ENCODE results near the gene MATN4. TPM values are rescaled to one million over a fixed set of nuclear protein-coding genes. Genes with fewer than 3 reads are reported as not detected.
A peak's percentile ranks its signal among the peaks of the same experiment; 100 is the strongest.

MATN4 gene
- total RNA-seq, 1 donor from 2014 or later = 0.64 TPM

DNA sequence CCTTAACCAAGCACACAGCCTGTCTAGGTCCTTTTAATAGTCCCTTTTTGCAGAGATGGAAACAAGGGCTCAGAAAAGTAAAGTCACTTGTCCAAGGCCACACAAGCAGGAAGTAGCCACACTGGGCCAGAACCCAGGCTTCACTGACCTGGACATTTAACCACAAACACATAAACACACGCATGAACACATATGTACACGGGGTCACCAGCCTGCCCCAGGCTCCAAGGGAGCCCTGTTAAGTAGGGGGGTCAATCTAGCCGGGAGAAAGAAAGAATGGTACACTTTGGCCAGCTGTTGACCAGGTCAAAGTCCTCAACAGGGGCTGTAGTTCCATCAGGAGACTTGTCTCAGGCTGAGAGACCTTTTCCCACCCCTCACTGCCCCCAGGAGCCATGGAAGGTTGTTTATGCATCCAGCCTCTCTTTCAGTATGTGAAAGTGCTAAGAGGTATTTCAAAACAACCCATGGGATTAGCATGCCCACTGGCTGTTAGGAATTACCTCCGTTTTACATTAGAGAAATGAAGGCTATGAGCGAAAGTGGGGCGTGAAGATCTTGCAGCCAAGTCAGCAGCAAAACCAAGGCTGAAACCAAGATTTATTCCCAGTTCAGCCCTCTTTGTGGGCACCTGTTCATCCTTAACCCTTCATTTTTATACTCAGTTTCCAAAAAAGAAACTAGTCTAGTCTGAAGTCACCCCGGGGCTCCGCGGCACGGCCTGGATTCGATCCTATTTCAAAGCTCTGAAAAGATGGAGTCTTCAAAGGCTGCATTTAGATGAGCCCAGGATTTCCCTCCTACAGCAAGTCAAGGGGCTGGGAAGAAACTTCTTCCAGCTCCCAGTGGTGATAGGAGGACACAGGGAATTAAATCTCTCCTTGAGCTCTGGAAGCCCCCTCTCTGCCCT is 30.3 kb upstream of the MATN4 start:
- H3K4me1 Mint-ChIP-seq (ENCODE audit: low read depth) = peaks cover 22% of the 10 kb centered on the region
- no peak overlapping the region for H3K27ac Mint-ChIP-seq
- H3K4me3 Mint-ChIP-seq (ENCODE audit: low read depth) = no peak overlapping the region
- H3K36me3 Mint-ChIP-seq (ENCODE audit: low read depth) = peaks cover 68% of the 10 kb centered on the region
- intact Hi-C loops (cut with micrococcal nuclease) = no loop called here
- no peaks in the 10 kb centered on the region for H3K27me3 Mint-ChIP-seq (ENCODE audit: low read depth)
- DNase-seq (ENCODE audit: low spot score) = no peak
- H3K9me3 Mint-ChIP-seq = no peaks in the 10 kb centered on the region

DNA sequence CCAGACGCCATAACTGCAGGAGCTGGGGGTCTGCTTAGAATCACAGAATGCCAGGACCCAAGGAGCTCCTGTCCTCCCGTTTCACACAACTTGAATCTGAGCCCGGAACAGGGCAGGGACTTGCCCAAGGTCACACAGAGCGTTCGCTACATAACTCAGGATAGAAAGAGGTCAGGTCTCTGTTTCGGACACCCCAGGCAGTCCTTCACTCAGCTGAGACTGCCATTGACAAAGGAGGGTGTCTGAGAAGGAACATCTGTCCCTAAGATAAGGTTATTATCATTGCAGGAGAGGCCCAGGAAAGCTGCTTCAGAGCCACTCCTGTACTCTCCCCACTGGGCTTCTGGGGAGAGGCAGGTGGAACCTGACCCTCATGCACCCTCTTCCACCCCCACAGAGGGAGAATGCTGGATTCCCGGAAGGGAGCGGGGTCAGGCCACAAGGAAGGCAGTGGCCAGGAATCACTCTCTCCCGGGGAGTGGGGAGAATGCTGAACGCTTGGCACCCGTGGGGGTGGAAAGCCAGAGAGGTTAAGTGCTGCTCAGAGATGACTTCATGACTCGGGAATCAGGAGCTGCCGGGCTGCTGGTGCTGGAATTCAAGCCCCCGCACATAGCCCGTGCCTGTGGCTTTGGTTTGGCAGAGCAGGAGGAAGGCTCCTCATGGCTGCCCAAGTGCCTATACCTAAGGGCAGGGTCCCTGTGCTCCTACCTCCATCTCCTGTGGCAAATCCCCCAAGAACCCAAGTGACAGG is 29.4 kb upstream of the MATN4 start:
- no peak for DNase-seq (ENCODE audit: low spot score)
- no peak overlapping the region for H3K27ac Mint-ChIP-seq
- peaks cover 70% of the 10 kb centered on the region for H3K36me3 Mint-ChIP-seq (ENCODE audit: low read depth)
- no peak overlapping the region for H3K4me3 Mint-ChIP-seq (ENCODE audit: low read depth)
- no peaks in the 10 kb centered on the region for H3K9me3 Mint-ChIP-seq
- peaks cover 17% of the 10 kb centered on the region for H3K4me1 Mint-ChIP-seq (ENCODE audit: low read depth)
- intact Hi-C loops (cut with micrococcal nuclease) = no loop called here
- H3K27me3 Mint-ChIP-seq (ENCODE audit: low read depth) = no peaks in the 10 kb centered on the region

GRCh38 chr20:45336530-45337366 is 28.6 kb upstream of the MATN4 start:
- DNase-seq (ENCODE audit: low spot score) = no peak
- Mint-ChIP-seq H3K4me3 (ENCODE audit: low read depth) (no peak overlapping the region), H3K27me3 (ENCODE audit: low read depth) (no peaks in the 10 kb centered on the region), H3K9me3 (no peaks in the 10 kb centered on the region), H3K36me3 (ENCODE audit: low read depth) (peaks cover 70% of the 10 kb centered on the region), H3K27ac (peak overlapping the region; percentile 8), H3K4me1 (ENCODE audit: low read depth) (peaks cover 14% of the 10 kb centered on the region)
- intact Hi-C loops (cut with micrococcal nuclease) = no loop called here

DNA sequence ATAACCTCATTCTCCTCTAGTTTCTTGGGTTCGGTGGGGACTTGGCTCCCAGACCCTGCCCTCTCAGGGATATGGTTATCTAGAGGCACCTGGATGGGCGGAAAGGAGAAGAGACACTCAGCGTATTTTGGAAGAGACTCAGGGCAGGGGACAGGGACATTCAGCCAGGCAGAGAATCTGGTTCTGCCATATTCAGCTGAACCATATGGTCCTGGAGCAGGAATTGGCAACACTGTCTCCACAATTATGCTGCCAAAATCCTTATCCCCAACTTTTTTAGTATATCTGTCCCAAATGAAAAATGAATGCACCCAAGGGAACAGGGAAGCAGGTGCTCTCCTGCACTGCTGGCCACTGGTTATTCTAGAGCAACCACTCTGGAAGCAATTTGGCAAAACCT is 22.4 kb upstream of the MATN4 start:
- Mint-ChIP-seq H3K27me3 (ENCODE audit: low read depth) (no peaks in the 10 kb centered on the region), H3K27ac (no peak overlapping the region), H3K36me3 (ENCODE audit: low read depth) (peaks cover 72% of the 10 kb centered on the region), H3K4me3 (ENCODE audit: low read depth) (no peak overlapping the region), H3K4me1 (ENCODE audit: low read depth) (peaks cover 1% of the 10 kb centered on the region), H3K9me3 (no peaks in the 10 kb centered on the region)
- DNase-seq (ENCODE audit: low spot score) = no peak
- intact Hi-C loops (cut with micrococcal nuclease) = no loop called here

GRCh38 chr20:45329497-45330319 is 21.6 kb upstream of the MATN4 start:
- H3K4me1 Mint-ChIP-seq (ENCODE audit: low read depth) = peaks cover 1% of the 10 kb centered on the region
- H3K9me3 Mint-ChIP-seq = no peaks in the 10 kb centered on the region
- intact Hi-C loops (cut with micrococcal nuclease) = no loop called here
- H3K4me3 Mint-ChIP-seq (ENCODE audit: low read depth) = no peak overlapping the region
- peaks cover 69% of the 10 kb centered on the region for H3K36me3 Mint-ChIP-seq (ENCODE audit: low read depth)
- H3K27me3 Mint-ChIP-seq (ENCODE audit: low read depth) = no peaks in the 10 kb centered on the region
- no peak overlapping the region for H3K27ac Mint-ChIP-seq
- DNase-seq (ENCODE audit: low spot score) = no peak

DNA sequence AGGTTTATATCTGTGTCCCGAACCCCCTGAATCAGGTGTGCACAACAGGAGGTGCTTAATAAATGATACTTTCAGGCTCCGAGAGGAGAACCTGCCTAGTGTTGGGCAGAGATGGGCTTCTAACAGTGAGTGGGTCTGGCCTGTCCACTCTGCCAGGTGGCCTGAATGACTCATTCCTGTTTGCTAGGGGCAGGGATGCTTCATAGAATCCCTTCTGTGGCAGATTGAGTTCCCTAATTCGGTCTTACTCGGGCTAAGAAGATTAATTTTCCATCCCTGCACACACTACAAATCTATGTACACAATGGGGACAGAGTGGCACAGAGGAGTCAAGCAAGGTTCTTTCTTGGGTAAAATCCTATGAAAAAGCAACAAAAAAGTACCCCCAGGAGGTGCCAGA is 20.4 kb upstream of the MATN4 start:
- H3K36me3 Mint-ChIP-seq (ENCODE audit: low read depth) = peaks cover 65% of the 10 kb centered on the region
- intact Hi-C loops (cut with micrococcal nuclease) = no loop called here

DNA sequence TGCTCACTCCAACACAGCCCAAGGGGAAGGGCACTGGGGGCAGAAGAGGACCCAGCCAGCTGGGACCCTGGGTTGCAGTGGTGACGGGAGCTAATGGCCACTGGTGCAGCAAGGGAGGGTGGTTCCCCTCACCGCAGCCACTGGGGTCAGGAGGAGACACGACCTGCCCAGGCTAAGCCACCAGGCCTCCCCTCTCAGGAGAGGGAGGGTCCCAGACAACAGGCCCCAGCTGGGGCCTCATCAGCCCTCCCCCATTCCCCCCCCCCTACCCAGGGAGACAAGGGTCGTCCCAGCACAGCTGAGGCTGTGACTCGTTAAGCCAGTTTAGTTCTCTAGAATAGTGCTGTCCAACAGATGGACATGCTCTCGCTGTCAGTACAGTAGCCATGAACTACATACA is 17.3 kb upstream of the MATN4 start:
- Mint-ChIP-seq H3K4me3 (ENCODE audit: low read depth) (no peak overlapping the region), H3K9me3 (no peaks in the 10 kb centered on the region), H3K27me3 (ENCODE audit: low read depth) (no peaks in the 10 kb centered on the region), H3K4me1 (ENCODE audit: low read depth) (peaks cover 10% of the 10 kb centered on the region), H3K27ac (no peak overlapping the region), H3K36me3 (ENCODE audit: low read depth) (peaks cover 44% of the 10 kb centered on the region)
- intact Hi-C loops (cut with micrococcal nuclease) = no loop called here
- no peak for DNase-seq (ENCODE audit: low spot score)

More for the DNA sequence above, 20.4 kb upstream of the MATN4 start:
- Mint-ChIP-seq H3K4me3 (ENCODE audit: low read depth) (no peak overlapping the region), H3K27me3 (ENCODE audit: low read depth) (no peaks in the 10 kb centered on the region), H3K4me1 (ENCODE audit: low read depth) (peaks cover 1% of the 10 kb centered on the region), H3K27ac (no peak overlapping the region), H3K9me3 (no peaks in the 10 kb centered on the region)
- DNase-seq (ENCODE audit: low spot score) = no peak

DNA sequence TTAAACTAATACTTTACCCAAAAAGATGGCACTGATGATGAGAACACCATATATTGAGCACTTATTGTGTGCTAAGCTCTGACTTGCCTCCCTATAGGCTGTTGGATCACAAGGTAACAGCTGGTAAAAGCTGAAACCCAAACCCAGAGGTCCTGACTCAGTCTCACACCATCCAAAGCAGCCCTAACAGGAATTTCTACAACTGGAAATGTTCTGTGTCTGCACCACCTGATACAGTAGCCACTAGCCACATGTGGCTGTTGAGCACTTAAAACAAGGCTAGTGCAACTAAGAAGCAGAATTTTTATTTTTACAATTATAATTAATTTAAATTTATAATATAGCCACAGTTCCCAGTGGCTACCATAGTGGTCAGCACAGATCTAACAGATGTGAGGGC is 15.6 kb upstream of the MATN4 start:
- DNase-seq (ENCODE audit: low spot score) = no peak
- intact Hi-C loops (cut with micrococcal nuclease) = no loop called here
- Mint-ChIP-seq H3K4me1 (ENCODE audit: low read depth) (peaks cover 18% of the 10 kb centered on the region), H3K27ac (no peak overlapping the region), H3K9me3 (no peaks in the 10 kb centered on the region), H3K36me3 (ENCODE audit: low read depth) (peaks cover 30% of the 10 kb centered on the region), H3K27me3 (ENCODE audit: low read depth) (no peaks in the 10 kb centered on the region), H3K4me3 (ENCODE audit: low read depth) (no peak overlapping the region)

- intact Hi-C loops (cut with micrococcal nuclease) = no loop called here
- Mint-ChIP-seq H3K36me3 (ENCODE audit: low read depth) (peaks cover 22% of the 10 kb centered on the region), H3K4me1 (ENCODE audit: low read depth) (peaks cover 26% of the 10 kb centered on the region), H3K27ac (no peak overlapping the region), H3K27me3 (ENCODE audit: low read depth) (no peaks in the 10 kb centered on the region), H3K4me3 (ENCODE audit: low read depth) (no peak overlapping the region), H3K9me3 (no peaks in the 10 kb centered on the region)
- no peak for DNase-seq (ENCODE audit: low spot score)
These were observed 14.9 kb upstream of the MATN4 start for GRCh38 chr20:45322952-45323383.

- H3K27ac Mint-ChIP-seq = peak overlapping the region; percentile 62
- no peak overlapping the region for H3K4me3 Mint-ChIP-seq (ENCODE audit: low read depth)
- H3K27me3 Mint-ChIP-seq (ENCODE audit: low read depth) = peaks cover 11% of the 10 kb centered on the region
- intact Hi-C loops (cut with micrococcal nuclease) = no loop called here
- no peak for DNase-seq (ENCODE audit: low spot score)
- H3K4me1 Mint-ChIP-seq (ENCODE audit: low read depth) = peaks cover 32% of the 10 kb centered on the region
- peaks cover 6% of the 10 kb centered on the region for H3K36me3 Mint-ChIP-seq (ENCODE audit: low read depth)
- no peaks in the 10 kb centered on the region for H3K9me3 Mint-ChIP-seq
These were observed 13.0 kb upstream of the MATN4 start for GRCh38 chr20:45320948-45321595.

GRCh38 chr20:45318948-45319347 is 10.8 kb upstream of the MATN4 start:
- Mint-ChIP-seq H3K9me3 (no peaks in the 10 kb centered on the region), H3K36me3 (ENCODE audit: low read depth) (no peaks in the 10 kb centered on the region), H3K27ac (peak overlapping the region; percentile 64), H3K4me3 (ENCODE audit: low read depth) (no peak overlapping the region), H3K4me1 (ENCODE audit: low read depth) (peaks cover 32% of the 10 kb centered on the region), H3K27me3 (ENCODE audit: low read depth) (peaks cover 22% of the 10 kb centered on the region)
- intact Hi-C loops (cut with micrococcal nuclease) = loop anchor here (2.0 to 5.0 kb wide), 3 partner anchors 38 to 133 kb away; no protein-coding TSS in a partner anchor
- no peak for DNase-seq (ENCODE audit: low spot score)
